ENCODE data around the gene PDGFD. TPM values are rescaled to one million over a fixed set of nuclear protein-coding genes. Genes with fewer than 3 reads are reported as not detected.

The PDGFD gene
- total RNA-seq, 1 donor from 2014 or later = 3.9 TPM

- no peak overlapping the region for H3K27ac ChIP-seq
- no peaks in the 10 kb centered on the region for H3K9me3 ChIP-seq
- ATAC-seq = peak; percentile 19 to 36
- TF ChIP-seq CTCF (IDR thresholded peaks at IDR 0.05) = no peak
- peaks cover 11% of the 10 kb centered on the region for H3K27me3 ChIP-seq (ENCODE audit: low read depth)
- H3K4me1 ChIP-seq = peaks cover 13% of the 10 kb centered on the region
- peak overlapping the region; percentile 58 for H3K4me3 ChIP-seq
- DNase-seq = no peak
- intact Hi-C loops (cut with DNase I) = no loop called here
- H3K36me3 ChIP-seq = no peaks in the 10 kb centered on the region
These were observed 583 bp downstream of the PDGFD start for GRCh38 chr11:104163100-104164027.

GRCh38 chr11:104161751-104162450 is 2.0 kb downstream of the PDGFD start:
- Histone ChIP-seq H3K27me3 (ENCODE audit: low read depth) (peaks cover 11% of the 10 kb centered on the region), H3K36me3 (no peaks in the 10 kb centered on the region), H3K4me1 (peaks cover 13% of the 10 kb centered on the region), H3K9me3 (no peaks in the 10 kb centered on the region), H3K4me3 (no peak overlapping the region), H3K27ac (no peak overlapping the region)
- DNase-seq (no peak), ATAC-seq (no peak)
- no peak for TF ChIP-seq CTCF (IDR thresholded peaks at IDR 0.05)
- intact Hi-C loops (cut with DNase I) = no loop called here

GRCh38 chr11:104159356-104159755 is 4.6 kb downstream of the PDGFD start:
- TF ChIP-seq CTCF (IDR thresholded peaks at IDR 0.05) = no peak
- no peak for DNase-seq
- Histone ChIP-seq H3K27me3 (ENCODE audit: low read depth) (peaks cover 11% of the 10 kb centered on the region), H3K9me3 (no peaks in the 10 kb centered on the region), H3K36me3 (no peaks in the 10 kb centered on the region), H3K27ac (no peak overlapping the region), H3K4me3 (no peak overlapping the region), H3K4me1 (peaks cover 13% of the 10 kb centered on the region)
- intact Hi-C loops (cut with DNase I) = no loop called here
- no peak for ATAC-seq

- no peaks in the 10 kb centered on the region for H3K9me3 ChIP-seq
- H3K27ac ChIP-seq = no peak overlapping the region
- H3K4me3 ChIP-seq = no peak overlapping the region
- H3K36me3 ChIP-seq = no peaks in the 10 kb centered on the region
- DNase-seq = no peak
- intact Hi-C loops (cut with DNase I) = no loop called here
- H3K4me1 ChIP-seq = no peaks in the 10 kb centered on the region
- no peak for ATAC-seq
- no peaks in the 10 kb centered on the region for H3K27me3 ChIP-seq (ENCODE audit: low read depth)
- no peak for TF ChIP-seq CTCF (IDR thresholded peaks at IDR 0.05)
These were observed 8.6 kb downstream of the PDGFD start for GRCh38 chr11:104155375-104155774.

- no peak for TF ChIP-seq CTCF (IDR thresholded peaks at IDR 0.05)
- no peaks in the 10 kb centered on the region for H3K9me3 ChIP-seq
- no peak overlapping the region for H3K27ac ChIP-seq
- ATAC-seq = no peak
- no peaks in the 10 kb centered on the region for H3K36me3 ChIP-seq
- no peak overlapping the region for H3K4me3 ChIP-seq
- no peaks in the 10 kb centered on the region for H3K4me1 ChIP-seq
- no peaks in the 10 kb centered on the region for H3K27me3 ChIP-seq (ENCODE audit: low read depth)
- intact Hi-C loops (cut with DNase I) = no loop called here
- DNase-seq = no peak
These were observed 9.7 kb downstream of the PDGFD start for GRCh38 chr11:104154296-104154695.

Measured in lower lobe of right lung (tissue), 2 donors.